DND-41 (cell line): ENCODE results near the gene ITGA1.

Experiments
- ATAC-seq: fragments of 200-7000 bp; cut with Tn5 transposase; 3 replicates; pipeline ENCODE4 v1.9.1; 2021; ENCODE audit warnings: low read depth; ENCODE audit not compliant: insufficient read depth
- DNase-seq: peaks from one replicate; pipeline ENCODE4 v3.0.0-alpha.2; 2020
- H2AFZ ChIP-seq: 2 replicates; pipeline ENCODE4 v1.6.0; 2012; ENCODE audit warnings: low read depth, low read length
- H3K27ac ChIP-seq: 2 replicates; pipeline ENCODE4 v1.5.1; 2012; ENCODE audit warnings: low read length, inconsistent platforms
- H3K27me3 ChIP-seq: fragments of 200-600 bp; sonication (generic); 2 replicates; pipeline ENCODE4 v1.6.0; 2012; ENCODE audit warnings: low read length, mild to moderate bottlenecking, inconsistent platforms; ENCODE audit not compliant: insufficient read depth, poor library complexity
- H3K36me3 ChIP-seq: 2 replicates; pipeline ENCODE4 v1.5.1; 2012; ENCODE audit warnings: low read length, inconsistent platforms; ENCODE audit not compliant: insufficient read depth
- H3K4me1 ChIP-seq: 2 replicates; pipeline ENCODE4 v1.5.1; 2012; ENCODE audit warnings: mild to moderate bottlenecking, low read length; ENCODE audit not compliant: insufficient read depth
- H3K4me2 ChIP-seq: 2 replicates; pipeline ENCODE4 v1.6.0; 2012; ENCODE audit warnings: mild to moderate bottlenecking, moderate library complexity, low read length, inconsistent platforms; ENCODE audit not compliant: insufficient read depth
- H3K4me3 ChIP-seq, 2 experiments: fragments of 200-600 bp in 1 of 2; shearing (Covaris generic) in 1 of 2; 2 replicates each; pipeline ENCODE4 v1.5.1; 2012 to 2016; ENCODE audit warnings: inconsistent platforms in 2 of 2, low read length in 2 of 2, mild to moderate bottlenecking in 2 of 2, low read depth in 1 of 2, moderate library complexity in 1 of 2
- H3K79me2 ChIP-seq: 2 replicates; pipeline ENCODE4 v1.6.0; 2012; ENCODE audit warnings: low read length, inconsistent platforms; ENCODE audit not compliant: insufficient read depth
- H3K9ac ChIP-seq: 2 replicates; pipeline ENCODE4 v1.6.0; 2012; ENCODE audit warnings: low read depth, mild to moderate bottlenecking, inconsistent platforms, low read length, moderate library complexity
- H3K9me3 ChIP-seq: 2 replicates; pipeline ENCODE4 v1.5.1; 2012; ENCODE audit warnings: low read length, moderate library complexity, mild to moderate bottlenecking, inconsistent platforms; ENCODE audit not compliant: insufficient read depth, severe bottlenecking
- H4K20me1 ChIP-seq: 2 replicates; pipeline ENCODE4 v1.6.0; 2012; ENCODE audit warnings: low read length; ENCODE audit not compliant: insufficient read depth
- CTCF ChIP-seq: IDR thresholded peaks from 2 replicates; pipeline ENCODE4 v1.5.1; 2012; ENCODE audit warnings: borderline replicate concordance, low read length, moderate library complexity, mild to moderate bottlenecking; ENCODE audit not compliant: poor library complexity, severe bottlenecking; ENCODE audit errors: extremely low read depth
- EZH2 ChIP-seq: IDR thresholded peaks from 3 replicates; pipeline ENCODE4 v1.6.1; 2012; ENCODE audit warnings: borderline replicate concordance, low read depth, mild to moderate bottlenecking, moderate library complexity, low read length, inconsistent platforms; ENCODE audit not compliant: severe bottlenecking

The ITGA1 gene

GRCh38 chr5:52810426-52810825 is 22.7 kb downstream of the ITGA1 start:
- Histone ChIP-seq H3K36me3 (peaks cover 12% of the 10 kb centered on the region; the same call in 1 of the 2 replicates), H3K79me2 (peaks cover 27% of the 10 kb centered on the region), H3K27ac (no peak overlapping the region), H3K27me3 (no peaks in the 10 kb centered on the region), H3K9me3 (no peaks in the 10 kb centered on the region), H4K20me1 (peaks cover 1% of the 10 kb centered on the region; the same call in 1 of the 2 replicates), H2AFZ (no peak overlapping the region), H3K4me1 (0 out of 2 replicates have a peak, but pooled peaks cover 4% of the 10 kb centered on the region), H3K4me2 (no peak overlapping the region), H3K4me3 (no peak overlapping the region), H3K9ac (no peak overlapping the region)
- DNase-seq (no peak), ATAC-seq (no peak)
- no peak for TF ChIP-seq CTCF
- TF ChIP-seq EZH2, result no peak

GRCh38 chr5:52811067-52811749 is 23.5 kb downstream of the ITGA1 start:
- Histone ChIP-seq H3K9me3 (no peaks in the 10 kb centered on the region), H4K20me1 (no peaks in the 10 kb centered on the region), H3K27me3 (no peaks in the 10 kb centered on the region), H3K36me3 (peaks cover 6% of the 10 kb centered on the region; the same call in 1 of the 2 replicates), H3K27ac (no peak overlapping the region), H3K4me2 (no peak overlapping the region), H2AFZ (no peak overlapping the region), H3K4me1 (no peaks in the 10 kb centered on the region), H3K9ac (no peak overlapping the region), H3K4me3 (no peak overlapping the region), H3K79me2 (peaks cover 20% of the 10 kb centered on the region; the same call in 1 of the 2 replicates)
- TF ChIP-seq EZH2 (no peak), CTCF (no peak)
- DNase-seq (no peak), ATAC-seq (no peak; the same call in 2 of the 3 replicates)

GRCh38 chr5:52814352-52815148 is 26.8 kb downstream of the ITGA1 start:
- H4K20me1 ChIP-seq, result no peaks in the 10 kb centered on the region
- no peak for ATAC-seq
- TF ChIP-seq EZH2 (no peak), CTCF (no peak)
- H3K4me1 ChIP-seq, result no peaks in the 10 kb centered on the region
- no peak overlapping the region for H3K4me2 ChIP-seq
- peaks cover 2% of the 10 kb centered on the region for H3K9me3 ChIP-seq
- no peak overlapping the region for H3K9ac ChIP-seq
- H3K27me3 ChIP-seq, result no peaks in the 10 kb centered on the region
- H3K79me2 ChIP-seq, result peaks cover 9% of the 10 kb centered on the region; the same call in 1 of the 2 replicates
- DNase-seq, result no peak
- no peaks in the 10 kb centered on the region for H3K36me3 ChIP-seq
- no peak overlapping the region for H3K4me3 ChIP-seq
- H2AFZ ChIP-seq, result no peak overlapping the region
- H3K27ac ChIP-seq, result no peak overlapping the region
